ENCODE results near the gene NRG3. TPM values are rescaled to one million over a fixed set of nuclear protein-coding genes. Genes with fewer than 3 reads are reported as not detected.

The NRG3 gene
- total and polyA plus RNA-seq, 2 of the 4 experiments (the other 2 are of a cell fraction) = not detected

- ATAC-seq (ENCODE audit: low read depth) (no peak), DNase-seq (no peak)
- Histone ChIP-seq H3K4me1 (ENCODE audit: control insufficient read depth, insufficient read depth, low read length) (no peaks in the 10 kb centered on the region), H4K5ac (ENCODE audit: low read depth, low read length) (no peak overlapping the region), H3K14ac (replicated peaks; ENCODE audit: low read depth, low read length) (no peak overlapping the region), H3K9me1 (ENCODE audit: insufficient read depth, low read length) (no peaks in the 10 kb centered on the region), H2AFZ (replicated peaks; ENCODE audit: low read length, poor library complexity) (no peak overlapping the region), H4K20me1 (ENCODE audit: insufficient read depth, low read length) (no peaks in the 10 kb centered on the region), H3K4me2 (ENCODE audit: low read depth, low read length) (no peak overlapping the region), H2BK120ac (ENCODE audit: low read depth, low read length) (no peak overlapping the region), H2AK9ac (replicated peaks; ENCODE audit: low read depth, low read length, poor library complexity) (no peak overlapping the region), H3K23ac (ENCODE audit: low read depth, low read length) (no peak overlapping the region), H3K4me3 (ENCODE audit: insufficient read depth, low read depth, low read length) (no peak overlapping the region), H4K8ac (ENCODE audit: low read depth in 2 of 2, low read length in 2 of 2) (no peak overlapping the region), H3K27me3 (ENCODE audit: control insufficient read depth, insufficient read depth, low read length) (no peaks in the 10 kb centered on the region), H3K9ac (ENCODE audit: low read depth, low read length) (no peak overlapping the region), H3K36me3 (ENCODE audit: control insufficient read depth, insufficient read depth, low read length) (no peaks in the 10 kb centered on the region), H3K27ac (ENCODE audit: insufficient read depth, low read length) (no peak overlapping the region), H2BK20ac (ENCODE audit: low read depth, low read length) (no peak overlapping the region), H2BK15ac (ENCODE audit: low read depth, low read length) (no peak overlapping the region), H2BK5ac (ENCODE audit: low read depth, low read length, poor library complexity, severe bottlenecking) (no peak overlapping the region), H3K9me3 (ENCODE audit: control insufficient read depth, insufficient read depth, low read length) (peaks cover 13% of the 10 kb centered on the region), H4K91ac (ENCODE audit: insufficient read depth, low read depth, low read length) (no peak overlapping the region), H3K18ac (ENCODE audit: low read depth, low read length) (no peak overlapping the region), H2AK5ac (ENCODE audit: low read depth, low read length) (no peak overlapping the region), H3K56ac (ENCODE audit: extremely low read depth, insufficient read depth, low read length) (no peak overlapping the region), H3K79me1 (ENCODE audit: low read depth in 1 of 2, low read length in 2 of 2) (no peaks in the 10 kb centered on the region), H3K4ac (ENCODE audit: low read depth, low read length) (no peak overlapping the region)
- no TSS peak for BruUV-seq (replicated peaks)
- ChIA-PET POLR2A (ENCODE audit: unreplicated experiment) (no interaction called here), CTCF (interaction anchor here (0.6 kb wide), 1 partner anchor 167 kb away, joined by 3 read pairs; no protein-coding TSS in a partner anchor)
- in situ Hi-C loops (cut with MboI; ENCODE audit: low sequenced_read_pairs) (no loop called here), dilution Hi-C loops (cut with HindIII; ENCODE audit: low sequenced_read_pairs, unreplicated experiment) (no loop called here), intact Hi-C loops (cut with micrococcal nuclease) (no loop called here)
- no peak for TF ChIP-seq USF2 (IDR thresholded peaks at IDR 0.05; ENCODE audit: low read depth, low read length)
- no peak for TF ChIP-seq ELK1 (IDR thresholded peaks at IDR 0.05; ENCODE audit: borderline replicate concordance, low read depth, low read length)
- no peak for TF ChIP-seq RAD21 (IDR thresholded peaks at IDR 0.05; ENCODE audit: low read length)
- TF ChIP-seq RCOR1 (IDR thresholded peaks at IDR 0.05; ENCODE audit: insufficient replicate concordance, low read length) = no peak
- TF ChIP-seq SMC3 (IDR thresholded peaks at IDR 0.05; ENCODE audit: low read depth, low read length) = no peak
- no peak for TF ChIP-seq FOS (IDR thresholded peaks at IDR 0.05; ENCODE audit: low read depth, low read length)
- no peak for TF ChIP-seq CTCF (conservative IDR thresholded peaks at IDR 0.05; ENCODE audit: low read depth, low read length)
- no peak for TF ChIP-seq MXI1 (IDR thresholded peaks at IDR 0.05; ENCODE audit: borderline replicate concordance, low read depth, low read length)
- no peak for TF ChIP-seq CEBPB (IDR thresholded peaks at IDR 0.05; ENCODE audit: low read depth, low read length)
- no peak for TF ChIP-seq BHLHE40 (IDR thresholded peaks at IDR 0.05; ENCODE audit: low read depth, low read length)
- no peak for TF ChIP-seq MAFK (IDR thresholded peaks at IDR 0.05; ENCODE audit: low read depth, low read length)
- no peak for TF ChIP-seq MAZ (IDR thresholded peaks at IDR 0.05; ENCODE audit: borderline replicate concordance, low read depth, low read length)
- no peak for TF ChIP-seq POLR2A (IDR thresholded peaks at IDR 0.05; ENCODE audit: low read depth, low read length)
- TF ChIP-seq RFX5 (IDR thresholded peaks at IDR 0.05; ENCODE audit: low read depth, low read length) = no peak
- no peak for TF ChIP-seq CHD1 (IDR thresholded peaks at IDR 0.05; ENCODE audit: low read depth, low read length)
- no peak for TF ChIP-seq NFE2L2 (IDR thresholded peaks at IDR 0.05; ENCODE audit: low read depth, low read length)
Observed at GRCh38 chr10:81967716-81968115, 92.7 kb downstream of the NRG3 start.

All from IMR-90 (cell line).